Cardiac fibroblast (primary cell): ENCODE results near the gene TM2D3.

Experiments used
- DNase-seq, 2 donors: peaks; one replicate each; pipeline versions ENCODE4 v3.0.0 to v3.0.0-alpha.2; 2010; ENCODE audit warnings: low read depth in 2 of 2
- H3K4me3 ChIP-seq, 2 donors: replicated peaks in 1 of 2; 1 replicate in 1 of 2; 2 replicates in 1 of 2; pipeline ENCODE4 v1.5.1; 2011; ENCODE audit warnings: low read depth in 2 of 2, low read length in 2 of 2, mild to moderate bottlenecking in 2 of 2, moderate library complexity in 1 of 2
- TF ChIP-seq, protein P1 (sequence below): IDR thresholded peaks from one replicate; pipeline ENCODE4 v1.5.1; 2011; ENCODE audit warnings: low read depth, mild to moderate bottlenecking, low read length, inconsistent platforms

The TM2D3 gene

GRCh38 chr15:101610611-101611000, 41.6 kb downstream of the TM2D3 start:
- TF ChIP-seq, protein P1, sequence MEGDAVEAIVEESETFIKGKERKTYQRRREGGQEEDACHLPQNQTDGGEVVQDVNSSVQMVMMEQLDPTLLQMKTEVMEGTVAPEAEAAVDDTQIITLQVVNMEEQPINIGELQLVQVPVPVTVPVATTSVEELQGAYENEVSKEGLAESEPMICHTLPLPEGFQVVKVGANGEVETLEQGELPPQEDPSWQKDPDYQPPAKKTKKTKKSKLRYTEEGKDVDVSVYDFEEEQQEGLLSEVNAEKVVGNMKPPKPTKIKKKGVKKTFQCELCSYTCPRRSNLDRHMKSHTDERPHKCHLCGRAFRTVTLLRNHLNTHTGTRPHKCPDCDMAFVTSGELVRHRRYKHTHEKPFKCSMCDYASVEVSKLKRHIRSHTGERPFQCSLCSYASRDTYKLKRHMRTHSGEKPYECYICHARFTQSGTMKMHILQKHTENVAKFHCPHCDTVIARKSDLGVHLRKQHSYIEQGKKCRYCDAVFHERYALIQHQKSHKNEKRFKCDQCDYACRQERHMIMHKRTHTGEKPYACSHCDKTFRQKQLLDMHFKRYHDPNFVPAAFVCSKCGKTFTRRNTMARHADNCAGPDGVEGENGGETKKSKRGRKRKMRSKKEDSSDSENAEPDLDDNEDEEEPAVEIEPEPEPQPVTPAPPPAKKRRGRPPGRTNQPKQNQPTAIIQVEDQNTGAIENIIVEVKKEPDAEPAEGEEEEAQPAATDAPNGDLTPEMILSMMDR: no peak
- DNase-seq: no peak
- no peak overlapping the region for H3K4me3 ChIP-seq

GRCh38 chr15:101609742-101610610, 42.2 kb downstream of the TM2D3 start:
- no peak for DNase-seq
- TF ChIP-seq, protein P1: no peak
- no peak overlapping the region for H3K4me3 ChIP-seq

- TF ChIP-seq, protein P1: no peak
- no peak overlapping the region for H3K4me3 ChIP-seq
- DNase-seq: no peak
Observed at GRCh38 chr15:101608201-101608600, 44.0 kb downstream of the TM2D3 start.

GRCh38 chr15:101607108-101607507, 45.1 kb downstream of the TM2D3 start:
- H3K4me3 ChIP-seq: no peak overlapping the region
- TF ChIP-seq, protein P1: no peak
- no peak for DNase-seq

GRCh38 chr15:101604124-101604874, 47.9 kb downstream of the TM2D3 start:
- no peak overlapping the region for H3K4me3 ChIP-seq
- DNase-seq: no peak
- TF ChIP-seq, protein P1: no peak

- TF ChIP-seq, protein P1: no peak
- no peak for DNase-seq
- H3K4me3 ChIP-seq: no peak overlapping the region
Observed at GRCh38 chr15:101602801-101603200, 49.4 kb downstream of the TM2D3 start.
